Measurements from ENCODE around the gene DDX23.

The DDX23 gene

GRCh38 chr12:48783432-48783831 lies 68.5 kb downstream of the DDX23 start:
- Histone ChIP-seq H3K9me3 (no peaks in the 10 kb centered on the region), H3K27me3 (no peaks in the 10 kb centered on the region), H3K4me1 (peaks cover 18% of the 10 kb centered on the region), H3K4me3 (ENCODE audit: low read depth, low read length) (no peak overlapping the region), H3K36me3 (no peaks in the 10 kb centered on the region)
- TF ChIP-seq CTCF (IDR thresholded peaks at IDR 0.05; ENCODE audit: low read depth, low read length), result no peak
- DNase-seq, result no peak

- Histone ChIP-seq H3K27me3 (no peaks in the 10 kb centered on the region), H3K4me3 (ENCODE audit: low read depth, low read length) (no peak overlapping the region), H3K36me3 (no peaks in the 10 kb centered on the region), H3K4me1 (peaks cover 17% of the 10 kb centered on the region), H3K9me3 (no peaks in the 10 kb centered on the region)
- no peak for TF ChIP-seq CTCF (IDR thresholded peaks at IDR 0.05; ENCODE audit: low read depth, low read length)
- DNase-seq, result no peak
These were observed 69.2 kb downstream of the DDX23 start for GRCh38 chr12:48782457-48783395.

GRCh38 chr12:48781750-48782456 lies 70.1 kb downstream of the DDX23 start:
- H3K4me3 ChIP-seq (ENCODE audit: low read depth, low read length), result no peak overlapping the region
- no peak for TF ChIP-seq CTCF (IDR thresholded peaks at IDR 0.05; ENCODE audit: low read depth, low read length)
- H3K36me3 ChIP-seq, result no peaks in the 10 kb centered on the region
- H3K27me3 ChIP-seq, result no peaks in the 10 kb centered on the region
- no peak for DNase-seq
- H3K4me1 ChIP-seq, result peaks cover 10% of the 10 kb centered on the region
- H3K9me3 ChIP-seq, result no peaks in the 10 kb centered on the region

- H3K9me3 ChIP-seq, result no peaks in the 10 kb centered on the region
- no peak for TF ChIP-seq CTCF (IDR thresholded peaks at IDR 0.05; ENCODE audit: low read depth, low read length)
- no peak overlapping the region for H3K4me3 ChIP-seq (ENCODE audit: low read depth, low read length)
- DNase-seq, result no peak
- no peaks in the 10 kb centered on the region for H3K4me1 ChIP-seq
- H3K27me3 ChIP-seq, result no peaks in the 10 kb centered on the region
- no peaks in the 10 kb centered on the region for H3K36me3 ChIP-seq
These were observed 71.5 kb downstream of the DDX23 start for GRCh38 chr12:48780381-48781025.

- no peaks in the 10 kb centered on the region for H3K27me3 ChIP-seq
- H3K4me1 ChIP-seq, result no peaks in the 10 kb centered on the region
- no peaks in the 10 kb centered on the region for H3K9me3 ChIP-seq
- no peak for TF ChIP-seq CTCF (IDR thresholded peaks at IDR 0.05; ENCODE audit: low read depth, low read length)
- DNase-seq, result no peak
- no peaks in the 10 kb centered on the region for H3K36me3 ChIP-seq
- no peak overlapping the region for H3K4me3 ChIP-seq (ENCODE audit: low read depth, low read length)
These were observed 72.1 kb downstream of the DDX23 start for GRCh38 chr12:48779869-48780268.

All from BE2C (cell line).